Mucosa of rectum (tissue), 2 donors: Measurements from ENCODE around the gene SMAD2.

ENCODE experiments used
- H3K27ac ChIP-seq, 2 donors: one replicate each; pipeline ENCODE4 v1.7.0; 2013; ENCODE audit warnings: inconsistent platforms in 2 of 2, low read depth in 2 of 2, low read length in 2 of 2
- H3K27me3 ChIP-seq, 2 donors: one replicate each; pipeline ENCODE4 v1.7.0; 2013; ENCODE audit warnings: low read length in 2 of 2; ENCODE audit not compliant: control insufficient read depth in 2 of 2, insufficient read depth in 2 of 2
- H3K36me3 ChIP-seq, 2 donors: one replicate each; pipeline ENCODE4 v1.7.0; 2013; ENCODE audit warnings: low read length in 2 of 2; ENCODE audit not compliant: control insufficient read depth in 2 of 2, insufficient read depth in 2 of 2
- H3K4me1 ChIP-seq, 2 donors: one replicate each; pipeline ENCODE4 v1.7.0; 2013; ENCODE audit warnings: low read length in 2 of 2, mild to moderate bottlenecking in 1 of 2; ENCODE audit not compliant: control insufficient read depth in 2 of 2, insufficient read depth in 2 of 2
- H3K4me3 ChIP-seq, 2 donors: one replicate each; pipeline ENCODE4 v1.7.0; 2013; ENCODE audit warnings: low read length in 2 of 2
- H3K9ac ChIP-seq, 2 donors: one replicate each; pipeline ENCODE4 v1.7.0; 2013; ENCODE audit warnings: low read length in 2 of 2, low read depth in 1 of 2, mild to moderate bottlenecking in 1 of 2
- H3K9me3 ChIP-seq, 2 donors: one replicate each; pipeline ENCODE4 v1.7.0; 2013; ENCODE audit warnings: low read length in 2 of 2; ENCODE audit not compliant: control insufficient read depth in 2 of 2
- donor health status: healthy.
- donor health status: Normal muscosa, but diverticular disease.

Gene SMAD2

GRCh38 chr18:47930199-47930930 lies at the start of gene SMAD2:
Gene SMAD2 (minus strand): TSS chr18:47930659. CDS start chr18:47896756, 33,903 bp downstream.
- Histone ChIP-seq H3K36me3 (no peaks in the 10 kb centered on the region), H3K27ac (peak within 1 kb of the TSS; percentile 94), H3K9me3 (no peaks in the 10 kb centered on the region), H3K9ac (peak within 1 kb of the TSS; percentile 80 to 91), H3K4me1 (peaks cover 12 to 14% of the 10 kb centered on the region in 2 donors), H3K27me3 (no peaks in the 10 kb centered on the region), H3K4me3 (peak within 1 kb of the TSS; percentile 77 to 91)

GRCh38 chr18:47979611-47980200 lies 49.2 kb upstream of the SMAD2 start:
- no peak overlapping the region for H3K27ac ChIP-seq
- H3K9ac ChIP-seq, result no peak overlapping the region
- H3K4me1 ChIP-seq, result no peaks in the 10 kb centered on the region
- no peaks in the 10 kb centered on the region for H3K27me3 ChIP-seq
- no peaks in the 10 kb centered on the region for H3K9me3 ChIP-seq
- no peak overlapping the region for H3K4me3 ChIP-seq
- no peaks in the 10 kb centered on the region for H3K36me3 ChIP-seq

- Histone ChIP-seq H3K27ac (no peak overlapping the region), H3K4me1 (no peaks in the 10 kb centered on the region), H3K27me3 (no peaks in the 10 kb centered on the region), H3K4me3 (no peak overlapping the region), H3K9me3 (no peaks in the 10 kb centered on the region), H3K9ac (no peak overlapping the region), H3K36me3 (no peaks in the 10 kb centered on the region)
These were observed 48.1 kb upstream of the SMAD2 start for GRCh38 chr18:47978603-47979002.

GRCh38 chr18:47978141-47978540 lies 47.7 kb upstream of the SMAD2 start:
- no peaks in the 10 kb centered on the region for H3K36me3 ChIP-seq
- no peak overlapping the region for H3K27ac ChIP-seq
- H3K4me1 ChIP-seq, result no peaks in the 10 kb centered on the region
- H3K9me3 ChIP-seq, result no peaks in the 10 kb centered on the region
- no peak overlapping the region for H3K9ac ChIP-seq
- peaks cover 0 to 4% of the 10 kb centered on the region in 2 donors for H3K27me3 ChIP-seq
- H3K4me3 ChIP-seq, result no peak overlapping the region

- Histone ChIP-seq H3K9ac (no peak overlapping the region), H3K4me1 (no peaks in the 10 kb centered on the region), H3K4me3 (no peak overlapping the region), H3K36me3 (no peaks in the 10 kb centered on the region), H3K27ac (no peak overlapping the region), H3K27me3 (peaks cover 0 to 4% of the 10 kb centered on the region in 2 donors), H3K9me3 (no peaks in the 10 kb centered on the region)
These were observed 45.2 kb upstream of the SMAD2 start for GRCh38 chr18:47975701-47976100.

GRCh38 chr18:47975105-47975504 lies 44.6 kb upstream of the SMAD2 start:
- Histone ChIP-seq H3K9ac (no peak overlapping the region), H3K27me3 (peaks cover 0 to 4% of the 10 kb centered on the region in 2 donors), H3K4me3 (no peak overlapping the region), H3K36me3 (no peaks in the 10 kb centered on the region), H3K9me3 (no peaks in the 10 kb centered on the region), H3K4me1 (no peaks in the 10 kb centered on the region), H3K27ac (no peak overlapping the region)

GRCh38 chr18:47970664-47971531 lies 40.4 kb upstream of the SMAD2 start:
- no peak overlapping the region for H3K9ac ChIP-seq
- no peak overlapping the region for H3K27ac ChIP-seq
- no peaks in the 10 kb centered on the region for H3K9me3 ChIP-seq
- no peaks in the 10 kb centered on the region for H3K36me3 ChIP-seq
- H3K4me3 ChIP-seq, result no peak overlapping the region
- no peaks in the 10 kb centered on the region for H3K4me1 ChIP-seq
- H3K27me3 ChIP-seq, result peaks cover 0 to 4% of the 10 kb centered on the region in 2 donors

GRCh38 chr18:47969816-47970215 lies 39.4 kb upstream of the SMAD2 start:
- Histone ChIP-seq H3K9me3 (no peaks in the 10 kb centered on the region), H3K9ac (no peak overlapping the region), H3K27ac (no peak overlapping the region), H3K36me3 (no peaks in the 10 kb centered on the region), H3K4me1 (no peaks in the 10 kb centered on the region), H3K4me3 (no peak overlapping the region), H3K27me3 (peaks cover 0 to 4% of the 10 kb centered on the region in 2 donors)

GRCh38 chr18:47968721-47969120 lies 38.3 kb upstream of the SMAD2 start:
- Histone ChIP-seq H3K4me1 (no peaks in the 10 kb centered on the region), H3K27me3 (peaks cover 0 to 4% of the 10 kb centered on the region in 2 donors), H3K27ac (no peak overlapping the region), H3K4me3 (no peak overlapping the region), H3K9me3 (no peaks in the 10 kb centered on the region), H3K36me3 (no peaks in the 10 kb centered on the region), H3K9ac (no peak overlapping the region)
